ENCODE results near the gene RCAN1.

Gene RCAN1

DNA sequence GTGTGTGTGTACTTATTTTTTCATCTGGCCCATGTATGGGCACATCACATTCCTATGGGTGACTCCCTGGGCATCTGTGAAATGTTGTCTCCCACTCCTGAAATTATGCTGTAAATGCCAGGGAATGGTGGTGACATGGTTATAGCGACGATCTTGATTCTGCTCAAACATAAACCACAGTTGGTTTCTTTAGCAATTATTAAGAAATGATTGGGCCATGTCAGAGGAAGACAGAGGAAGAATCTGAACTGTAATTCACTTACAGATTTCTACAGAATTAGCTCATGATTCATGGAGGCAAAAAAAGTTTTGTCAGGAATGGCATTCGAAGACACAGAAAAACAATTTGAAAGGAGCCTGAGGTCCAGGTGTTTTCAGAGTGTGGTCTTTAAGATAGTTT, 77.1 kb downstream of the RCAN1 start:
- no peak for DNase-seq (ENCODE audit: low spot score)

DNA sequence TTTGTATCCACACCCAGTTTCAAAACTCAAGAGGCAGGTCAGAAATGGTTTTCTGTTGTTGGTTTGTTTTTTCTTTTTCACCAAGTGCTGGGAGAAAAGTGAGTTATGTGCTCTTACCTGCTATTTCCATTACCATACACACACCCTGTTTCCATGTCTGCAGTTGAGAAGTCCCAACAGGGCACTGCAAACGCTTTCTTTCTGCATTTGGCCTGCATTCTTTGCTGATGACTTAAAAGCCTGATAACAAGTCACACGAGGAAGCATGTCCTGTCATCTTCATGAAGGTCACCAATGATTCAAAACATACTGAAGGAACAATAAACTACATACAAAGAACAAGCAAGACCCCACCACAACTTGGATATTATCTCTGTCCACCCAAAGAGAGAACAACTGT, 78.1 kb downstream of the RCAN1 start:
- DNase-seq (ENCODE audit: low spot score) = no peak

DNA sequence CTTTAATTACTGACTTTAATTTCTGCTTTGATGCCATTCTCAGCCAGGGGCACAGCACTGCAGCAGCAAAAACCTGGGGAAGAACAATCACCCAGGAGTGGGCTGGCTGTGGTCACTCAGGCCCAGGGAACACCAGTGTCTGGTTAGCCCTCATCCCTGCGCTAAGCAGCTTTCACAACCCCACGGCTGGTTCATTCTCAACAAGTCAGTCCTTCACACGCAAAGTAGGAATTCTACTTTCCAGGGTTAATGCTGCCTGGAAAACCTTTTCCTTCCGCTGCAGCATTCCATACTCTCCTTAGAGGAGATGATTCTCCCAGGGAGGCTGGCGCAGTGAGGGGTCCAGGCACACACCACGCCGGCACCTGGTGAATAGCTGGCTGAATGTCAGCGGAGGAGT, 78.6 kb downstream of the RCAN1 start:
- DNase-seq (ENCODE audit: low spot score) = no peak

DNA sequence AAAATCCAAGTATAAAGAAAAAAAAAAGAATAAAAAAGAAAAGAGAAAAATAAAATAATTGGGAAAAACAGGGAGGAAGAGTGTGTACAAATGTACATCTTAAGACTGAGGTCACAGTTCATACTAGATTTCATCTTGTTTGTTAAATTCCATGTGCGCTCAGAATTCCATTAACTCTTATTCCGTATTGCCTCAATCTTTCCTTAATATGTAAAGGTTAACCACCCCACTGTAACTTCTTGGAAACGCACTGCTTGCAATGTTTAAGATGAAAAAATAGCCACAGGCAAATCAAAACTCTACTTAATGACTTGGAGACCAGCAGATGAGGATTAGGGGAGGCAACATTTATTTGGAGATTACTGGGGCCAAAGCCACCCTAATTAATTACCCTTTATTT, 79.0 kb downstream of the RCAN1 start:
- DNase-seq (ENCODE audit: low spot score) = no peak

DNA sequence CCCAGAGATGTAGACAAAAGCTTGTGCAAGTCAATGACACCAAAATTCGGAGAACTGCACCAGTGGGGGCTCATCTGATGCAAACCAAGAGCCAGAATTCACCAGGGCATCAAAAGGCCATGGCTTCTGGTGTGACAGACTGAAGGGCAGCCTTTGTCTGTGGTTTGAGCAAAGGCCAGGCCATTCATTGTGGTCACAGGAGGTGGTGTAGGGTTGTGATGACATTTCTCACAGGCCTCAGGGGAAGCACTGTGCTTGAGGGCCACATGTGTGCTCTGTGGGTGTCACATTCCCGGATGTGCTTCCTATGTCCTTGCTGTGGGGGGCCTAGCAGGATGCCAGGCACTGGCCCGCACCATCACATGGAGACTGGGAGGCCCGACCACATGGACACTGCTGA, 80.4 kb downstream of the RCAN1 start:
- no peak for DNase-seq (ENCODE audit: low spot score)

DNA sequence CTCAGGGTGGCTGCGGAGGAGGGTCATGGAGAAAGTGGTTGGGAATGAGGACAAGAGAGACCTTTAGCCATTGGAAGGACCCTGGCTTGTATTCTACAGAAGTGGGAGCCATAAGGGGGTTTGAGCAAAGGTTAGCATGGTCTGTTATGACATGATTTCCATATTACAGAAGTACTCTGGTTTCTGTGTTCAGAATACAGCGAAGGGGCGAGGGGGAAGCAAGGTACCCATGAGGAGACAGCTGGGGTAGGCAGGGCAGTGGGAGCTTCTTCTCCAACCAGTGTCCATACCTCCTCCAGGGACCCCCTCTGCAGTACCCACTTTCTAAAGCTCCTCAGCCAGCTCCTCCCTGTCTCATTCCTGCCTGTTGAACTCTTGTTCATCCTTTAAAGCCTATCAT, 81.0 kb downstream of the RCAN1 start:
- no peak for DNase-seq (ENCODE audit: low spot score)

DNA sequence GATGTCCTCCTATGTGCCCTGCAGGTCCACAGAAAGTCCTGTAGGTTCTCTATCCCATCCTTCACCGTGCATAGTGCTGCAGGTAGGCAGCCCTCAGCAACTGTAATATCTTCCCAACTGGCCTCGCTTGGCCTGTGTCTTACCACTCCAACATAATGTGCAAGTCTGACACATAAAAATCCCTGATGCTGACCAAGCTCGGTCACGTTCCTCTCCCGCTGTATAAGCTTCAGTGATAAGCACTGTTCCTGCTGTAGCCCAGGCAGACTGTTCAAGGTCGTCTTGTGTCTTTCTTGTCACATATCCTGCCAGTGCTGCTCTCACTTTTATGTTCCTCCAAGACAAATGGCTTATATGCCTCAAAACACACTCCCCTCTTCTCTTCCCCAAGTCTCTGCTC, 83.5 kb downstream of the RCAN1 start:
- no peak for DNase-seq (ENCODE audit: low spot score)

DNA sequence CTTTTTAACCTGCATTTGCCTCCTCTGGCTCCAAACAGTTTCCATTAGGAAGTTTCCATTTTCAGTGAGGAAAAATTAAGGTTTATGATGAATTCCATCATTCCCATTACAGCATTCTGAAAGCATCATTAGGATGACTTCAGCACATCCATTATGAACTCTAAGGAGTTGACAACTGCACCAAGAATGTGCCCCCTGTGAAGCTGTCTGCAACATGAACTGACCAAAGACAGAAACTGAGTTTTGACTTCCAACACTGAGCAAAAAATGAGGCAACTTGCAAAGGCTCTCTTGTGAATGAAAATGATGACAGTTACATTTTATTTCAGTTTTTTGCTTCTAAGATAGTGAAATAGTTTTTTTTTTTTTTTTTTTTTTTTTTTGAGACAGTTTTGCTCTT, 84.7 kb downstream of the RCAN1 start:
- no peak for DNase-seq (ENCODE audit: low spot score)

DNA sequence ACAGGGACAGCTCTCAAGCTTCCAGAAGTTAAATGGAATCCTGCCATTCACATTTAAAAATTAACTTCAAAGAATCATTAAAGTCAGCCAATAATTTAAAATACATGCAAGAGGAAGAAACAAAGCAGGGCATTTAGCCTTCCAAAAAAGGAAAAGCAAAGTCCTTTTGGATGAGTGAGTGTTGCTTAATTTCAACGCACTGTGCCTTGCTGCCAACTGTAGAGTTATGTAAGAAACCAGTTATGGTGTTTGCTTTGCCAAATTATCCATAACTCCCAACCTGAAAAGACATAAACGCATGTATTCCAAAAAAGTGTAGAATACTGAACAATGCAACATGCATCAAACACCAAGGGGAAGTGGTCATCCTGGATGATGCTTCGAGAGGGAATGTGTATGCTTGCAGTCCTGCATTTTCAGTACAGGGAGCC, 86.8 kb downstream of the RCAN1 start:
- DNase-seq (ENCODE audit: low spot score) = no peak

DNA sequence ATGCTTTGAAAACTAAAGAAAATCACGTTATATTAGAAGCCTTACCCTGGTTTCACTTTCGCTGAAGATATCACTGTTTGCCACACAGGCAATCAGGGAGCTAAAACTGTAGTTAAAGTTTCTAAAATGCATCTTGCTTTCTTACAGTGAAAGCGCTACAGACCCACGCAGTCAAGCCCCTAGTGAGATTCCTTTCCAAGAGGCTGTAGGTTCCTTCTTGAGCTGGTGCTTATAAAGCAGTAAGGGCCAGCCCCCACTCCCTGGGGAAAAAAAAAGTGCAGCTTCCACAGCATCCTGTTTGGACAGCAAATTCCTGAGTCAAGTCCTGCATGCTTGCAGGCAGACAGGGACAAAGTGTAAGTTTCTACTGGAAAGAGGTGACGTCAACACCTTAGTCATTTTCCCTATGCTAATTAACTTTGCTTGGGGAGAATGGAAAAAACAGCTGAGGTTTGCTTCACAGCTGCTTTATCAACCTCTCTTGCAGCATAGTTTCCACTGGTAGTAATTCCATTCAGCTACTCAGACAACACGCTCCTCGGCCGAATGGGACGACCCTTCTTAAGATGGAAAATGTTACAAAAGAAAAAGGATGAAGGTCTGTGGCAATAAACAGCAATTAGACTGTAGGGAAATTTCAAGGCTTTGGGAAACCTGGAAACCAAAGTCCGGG, 88.2 kb downstream of the RCAN1 start:
- DNase-seq (ENCODE audit: low spot score) = peak; percentile 3

DNA sequence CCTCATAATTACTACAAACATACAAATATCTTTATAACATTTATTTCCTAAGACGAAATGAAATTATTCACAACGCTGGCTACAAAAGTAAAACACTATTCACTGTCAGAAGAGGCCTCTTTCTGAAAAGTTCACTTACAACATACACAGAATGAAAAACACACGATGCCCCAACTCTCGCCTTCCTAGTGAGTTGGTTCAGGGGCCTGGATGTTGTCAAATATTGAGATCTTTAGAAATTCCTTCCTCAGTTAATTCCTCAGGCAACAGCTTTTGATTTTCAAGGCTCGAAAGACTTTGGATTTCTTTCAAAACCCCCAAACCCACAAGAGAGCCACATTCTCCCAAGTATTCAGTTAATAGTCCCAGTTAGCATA, 88.7 kb downstream of the RCAN1 start:
- DNase-seq (ENCODE audit: low spot score) = no peak

DNA sequence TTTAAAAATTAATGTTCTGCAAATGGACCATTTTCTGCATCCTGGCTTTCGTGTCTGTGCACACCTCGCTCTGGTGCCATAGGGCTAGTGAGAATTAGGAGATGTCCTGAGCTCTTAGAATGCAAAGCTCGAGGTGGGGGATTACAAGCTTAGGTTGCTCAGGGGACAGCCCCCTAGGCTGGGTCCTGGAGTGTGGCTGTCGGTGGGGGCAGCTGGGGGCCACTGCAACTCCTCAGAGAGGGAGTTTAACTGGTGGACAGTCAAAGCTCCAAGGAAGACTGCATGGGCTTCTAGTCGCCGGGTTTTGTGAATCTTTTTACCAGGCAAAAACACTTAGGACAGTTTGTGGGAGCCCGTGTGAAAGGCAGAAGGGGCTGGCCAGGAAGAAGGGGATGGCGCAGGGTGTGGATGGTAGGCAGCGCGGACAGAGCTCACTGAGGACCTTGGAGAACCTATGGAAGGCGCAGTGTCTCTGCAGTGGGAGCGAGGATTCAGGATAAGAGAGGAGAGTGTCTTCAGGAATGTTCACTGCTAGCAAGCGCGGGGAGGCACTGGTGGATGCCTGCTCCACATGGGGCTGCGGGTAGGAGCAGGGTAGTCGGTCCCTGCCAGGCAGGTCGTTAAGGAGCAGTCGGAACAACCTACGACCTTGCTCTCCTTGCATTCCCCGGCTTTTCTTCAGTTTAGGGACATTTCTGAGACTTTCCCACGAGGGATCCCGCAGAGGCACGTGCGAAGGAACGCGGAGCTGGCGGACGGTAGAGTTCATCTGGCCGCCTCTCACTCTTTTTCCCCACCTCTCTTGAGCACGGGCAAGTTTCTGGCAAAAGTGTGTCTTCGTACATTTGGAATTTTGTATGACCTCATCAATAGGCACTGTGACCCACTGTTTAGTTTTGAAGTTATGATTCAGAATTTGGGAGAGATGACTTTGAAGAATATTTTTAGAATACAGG, 90.0 kb downstream of the RCAN1 start:
- DNase-seq (ENCODE audit: low spot score) = no peak

DNA sequence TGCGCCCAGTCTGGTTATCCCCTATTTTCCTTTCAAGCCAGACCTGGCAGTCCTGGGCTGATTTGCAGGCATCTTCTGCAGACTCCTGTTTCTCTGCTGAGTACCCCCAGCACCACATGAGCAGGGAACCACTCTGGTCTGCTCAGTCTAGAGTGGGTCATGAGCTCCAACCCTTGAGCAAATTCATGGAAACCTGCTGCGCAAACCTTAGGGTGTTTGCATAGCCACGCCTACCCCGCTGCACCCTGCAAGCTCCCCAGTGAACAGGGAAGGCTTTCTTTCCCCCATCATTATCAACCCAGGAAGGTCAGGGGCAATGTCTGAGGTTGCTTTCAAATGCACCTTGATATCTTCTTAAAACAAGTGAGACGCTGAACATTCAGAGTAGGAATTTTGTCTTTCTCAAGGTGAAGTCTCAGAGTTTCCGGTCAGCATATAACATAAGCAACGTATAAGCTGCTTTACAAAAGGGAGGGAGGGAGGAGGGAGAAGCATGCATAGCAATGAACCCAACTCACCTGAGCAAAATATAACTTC, 91.8 kb downstream of the RCAN1 start:
- no peak for DNase-seq (ENCODE audit: low spot score)

DNA sequence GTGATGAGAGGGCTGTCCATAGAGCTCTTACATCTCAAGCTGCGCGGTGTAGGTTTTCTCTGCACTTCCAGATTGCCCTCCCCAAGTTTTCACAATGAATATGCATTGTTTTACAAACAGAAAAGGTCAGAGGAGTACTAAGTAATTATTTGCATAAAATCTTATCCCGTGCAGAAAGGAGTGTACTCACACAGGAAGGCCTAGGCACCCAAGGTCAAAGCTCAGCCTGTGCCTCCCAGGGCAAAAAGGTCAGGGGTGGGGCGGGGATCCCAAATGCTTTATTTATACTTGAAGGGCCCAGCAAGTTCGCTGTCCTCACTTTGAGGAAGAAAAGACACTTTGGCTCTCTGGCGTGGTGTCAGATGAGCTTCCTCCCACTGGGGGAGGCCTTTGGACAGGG, 92.6 kb downstream of the RCAN1 start:
- no peak for DNase-seq (ENCODE audit: low spot score)

DNA sequence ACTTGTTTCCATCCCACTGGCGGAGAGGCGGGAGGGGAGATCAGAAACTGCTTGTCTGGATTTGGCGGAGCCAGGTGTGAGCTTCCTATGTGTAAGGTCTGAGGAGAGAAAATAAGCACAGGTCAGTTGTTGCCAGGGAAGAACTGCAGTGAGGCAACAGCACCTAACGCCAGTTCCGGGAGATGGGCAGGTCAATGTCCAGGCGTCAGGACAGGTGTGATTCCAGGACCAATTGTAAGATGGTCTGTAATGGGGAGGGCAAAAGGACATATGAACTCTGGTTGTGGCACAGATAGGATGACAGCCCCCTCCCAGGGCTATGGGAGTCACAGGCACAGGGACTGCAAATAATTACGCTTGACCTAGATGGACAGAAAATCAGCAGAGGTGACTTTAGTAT, 93.4 kb downstream of the RCAN1 start:
- DNase-seq (ENCODE audit: low spot score) = no peak

DNA sequence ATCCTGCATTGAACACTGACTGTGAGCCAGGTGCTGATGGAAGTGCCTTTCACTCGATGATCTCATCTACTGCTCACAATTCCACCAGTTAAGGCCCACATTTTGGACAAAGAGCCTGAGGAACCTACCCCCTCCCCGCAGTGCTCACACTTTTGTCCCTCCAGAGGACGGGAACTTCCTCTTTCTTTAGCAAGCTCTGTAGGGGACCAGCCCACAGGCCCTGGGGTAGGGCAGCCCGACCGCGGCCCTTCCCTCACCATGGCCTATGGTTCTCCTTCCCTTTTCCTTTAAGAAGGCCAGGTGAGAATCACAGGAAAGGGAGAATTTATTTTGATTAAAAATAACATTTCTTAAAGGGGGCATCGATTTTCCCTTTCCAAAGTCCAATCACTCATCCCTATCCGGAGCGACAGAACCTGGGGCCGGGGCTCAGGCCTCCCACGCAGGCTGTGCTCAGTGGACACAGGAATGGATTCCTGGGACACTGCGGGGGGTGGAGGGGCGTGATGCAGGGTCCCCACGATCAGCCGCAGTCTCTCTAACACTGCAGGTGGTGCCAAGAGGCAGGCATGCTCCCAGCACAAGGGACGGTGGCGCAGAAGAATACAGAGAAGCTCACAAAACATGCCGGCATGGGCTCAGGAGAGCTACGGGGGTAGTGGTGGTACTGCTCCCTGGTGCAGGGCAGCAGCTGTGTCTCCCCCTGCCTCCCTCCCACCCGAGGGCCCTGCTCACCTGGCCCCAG, 94.0 kb downstream of the RCAN1 start:
- DNase-seq (ENCODE audit: low spot score) = no peak

DNA sequence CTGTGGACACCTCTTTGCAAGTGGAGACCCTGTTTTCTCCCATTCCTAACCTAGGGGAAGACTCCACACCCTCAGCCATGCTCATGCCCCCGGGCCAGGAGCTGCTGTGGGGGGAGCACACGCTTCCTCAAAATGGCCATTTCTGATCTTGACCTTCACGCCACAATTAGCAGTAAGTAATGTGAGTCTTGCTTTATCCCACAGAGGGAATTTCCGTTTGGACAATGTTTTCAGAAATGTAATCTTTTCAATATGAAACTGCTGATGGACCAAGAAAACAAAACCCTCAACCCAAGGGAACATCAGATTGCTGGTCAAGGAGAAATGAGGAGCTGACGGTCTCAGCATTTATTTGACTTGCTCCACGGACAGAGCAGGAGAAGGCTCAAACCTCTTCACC, 94.6 kb downstream of the RCAN1 start:
- no peak for DNase-seq (ENCODE audit: low spot score)

DNA sequence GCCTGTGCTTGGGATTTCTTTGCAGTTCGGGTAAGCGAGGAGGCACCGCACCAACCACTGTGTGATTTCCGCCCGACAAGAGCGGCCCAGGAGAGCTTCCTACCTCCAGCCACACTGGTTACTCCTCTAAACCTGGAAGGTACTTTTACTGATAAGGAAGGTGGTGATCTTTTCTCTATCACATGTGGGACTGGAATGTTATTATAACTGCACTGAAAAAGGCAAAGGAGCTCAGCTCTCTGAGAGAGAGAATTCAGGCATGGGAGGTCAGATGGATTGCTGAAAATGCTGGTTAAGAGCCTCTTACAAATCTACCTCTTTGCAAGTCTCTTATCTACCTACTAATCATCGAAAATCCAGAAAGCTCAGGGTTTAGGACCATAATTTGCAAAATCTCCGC, 95.2 kb downstream of the RCAN1 start:
- DNase-seq (ENCODE audit: low spot score) = no peak

DNA sequence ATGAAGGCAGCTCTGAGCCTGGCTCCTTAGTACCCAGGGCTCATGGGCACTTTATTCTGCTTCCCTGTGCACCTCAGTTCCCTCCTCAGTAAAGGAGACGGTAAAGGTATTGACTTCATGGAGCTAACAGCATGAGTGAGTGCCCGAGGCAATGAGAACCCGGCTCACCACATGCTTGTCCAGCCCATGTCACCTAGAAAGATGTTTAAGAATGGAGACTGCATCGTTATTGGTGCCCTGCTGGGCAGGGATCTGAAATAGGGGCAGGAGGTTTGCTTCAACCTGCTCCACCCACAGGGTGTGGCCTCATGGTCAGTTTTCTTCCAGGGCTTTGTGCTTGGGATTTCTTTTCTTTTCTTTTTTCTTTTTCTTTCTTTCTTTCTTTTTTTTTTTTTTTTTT, 95.9 kb downstream of the RCAN1 start:
- no peak for DNase-seq (ENCODE audit: low spot score)

DNA sequence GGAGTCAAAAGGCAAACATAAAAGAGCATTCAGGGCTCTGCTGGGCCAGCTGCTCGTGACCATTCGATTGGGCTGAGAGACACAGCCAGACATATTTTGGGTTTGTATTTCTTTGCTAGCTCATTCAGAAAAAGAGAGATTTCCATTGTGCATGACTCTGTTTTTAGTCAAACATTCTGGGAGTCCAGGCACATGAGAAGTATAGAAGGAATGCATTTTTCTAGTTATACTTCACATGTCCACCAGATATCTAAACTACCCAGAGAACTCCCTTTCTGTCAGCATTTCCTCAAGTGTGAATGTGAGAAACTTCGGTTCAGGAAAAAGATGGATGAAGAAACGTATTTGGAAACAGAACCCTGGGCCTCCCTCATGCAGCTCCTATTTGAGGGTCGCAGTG, 96.6 kb downstream of the RCAN1 start:
- no peak for DNase-seq (ENCODE audit: low spot score)

DNA sequence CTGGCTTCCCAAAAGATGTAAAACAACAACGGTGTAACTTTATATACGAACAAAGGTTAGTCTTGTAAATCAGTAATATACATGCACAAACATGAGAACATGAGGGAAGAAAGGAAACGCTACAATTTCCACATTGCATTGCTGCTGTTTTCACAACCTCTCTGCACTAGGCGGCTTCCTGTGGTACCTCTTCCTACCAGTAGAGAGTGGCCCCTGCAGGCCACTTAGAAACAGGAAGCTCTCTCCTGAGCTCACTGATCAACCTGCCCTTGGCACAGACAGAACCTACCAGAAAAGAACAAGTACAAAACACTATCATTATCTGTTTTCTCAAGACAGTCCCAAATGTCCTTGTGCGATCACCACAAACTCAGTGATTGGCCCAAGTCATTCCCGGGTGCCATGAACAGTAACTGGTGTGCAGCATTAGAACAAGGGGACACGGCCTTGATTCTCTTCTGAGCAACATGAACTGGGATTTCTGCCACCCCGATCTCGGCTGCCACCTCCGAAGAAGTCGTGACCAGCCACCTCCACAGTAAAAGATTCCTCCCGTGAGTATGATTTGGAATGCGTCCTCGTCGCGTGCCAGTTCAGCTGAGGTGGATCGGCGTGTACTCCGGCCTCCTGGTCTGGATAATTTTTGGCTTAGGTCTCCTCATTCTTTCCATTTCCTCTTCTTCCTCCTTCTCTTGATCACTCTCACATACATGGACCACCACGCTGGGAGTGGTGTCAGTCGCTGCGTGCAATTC, 97.2 kb downstream of the RCAN1 start:
- DNase-seq (ENCODE audit: low spot score) = peak; percentile 2

DNA sequence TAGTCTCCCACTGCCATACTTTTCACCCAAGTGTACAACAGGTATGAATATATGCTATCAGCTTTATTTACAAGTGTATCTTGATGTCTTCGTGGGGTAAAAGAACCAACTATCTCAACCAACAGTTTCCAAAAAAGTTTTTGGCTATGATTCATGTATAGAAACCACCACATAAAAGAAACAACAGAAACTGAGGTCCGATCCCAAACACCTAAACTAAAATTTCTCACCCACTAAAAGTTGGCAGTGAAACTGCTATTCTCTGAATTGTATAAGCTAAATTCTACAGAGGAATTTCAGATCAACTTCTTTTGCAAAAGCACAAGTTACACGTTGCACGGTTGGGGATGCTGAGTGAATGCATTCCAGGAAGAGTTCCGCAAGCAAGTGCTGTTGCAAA, 97.9 kb downstream of the RCAN1 start:
- DNase-seq (ENCODE audit: low spot score) = no peak
